Panc1 (cell line): Measurements from ENCODE around the gene JAM2. TPM values are rescaled to one million over a fixed set of nuclear protein-coding genes. Genes with fewer than 3 reads are reported as not detected.
A peak's percentile ranks its signal among the peaks of the same experiment; 100 is the strongest.

Source experiments
- ATAC-seq: fragments of 200-7000 bp; cut with Tn5 transposase; 2 replicates; pipeline ENCODE4 v1.9.1; 2020; ENCODE audit warnings: mild to moderate bottlenecking, moderate library complexity
- BruUV-seq: library from RNA; stranded (reverse); fragments of 400-500 nt; replicated peaks from 2 replicates; lab custom pipeline; 2021; lab: Mats Ljungman, UMichigan
- CTCF ChIA-PET: fragments of 300-600 bp; sonication (Branson Sonifier 250); formaldehyde crosslinking; loops from one replicate; lab custom pipeline; 2022; ENCODE audit warnings: antibody characterized with exemption; lab: Charles Lee
- POLR2A ChIA-PET: fragments of 300-600 bp; sonication (Branson Sonifier 250); formaldehyde crosslinking; loops from one replicate; lab custom pipeline; 2022; ENCODE audit warnings: antibody characterized with exemption; lab: Charles Lee
- DNase-seq: peaks from one replicate; pipeline ENCODE4 v3.0.0-alpha.2; 2010; ENCODE audit warnings: low read depth, low spot score
- H3K27ac ChIP-seq: 2 replicates; pipeline ENCODE4 v1.5.1; 2011; ENCODE audit warnings: mild to moderate bottlenecking, low read length, inconsistent platforms
- H3K27me3 ChIP-seq: fragments of 200-500 bp; sonication (Bioruptor generic); 2 replicates; pipeline ENCODE4 v1.6.0; 2014; ENCODE audit warnings: low read length, inconsistent platforms; ENCODE audit not compliant: control insufficient read depth, insufficient read depth
- H3K36me3 ChIP-seq: fragments of 200-500 bp; sonication (Bioruptor generic); 2 replicates; pipeline ENCODE4 v1.5.1; 2014; ENCODE audit warnings: inconsistent platforms, mild to moderate bottlenecking, low read length, moderate library complexity; ENCODE audit not compliant: control insufficient read depth, insufficient read depth
- H3K4me1 ChIP-seq: 2 replicates; pipeline ENCODE4 v1.5.1; 2011; ENCODE audit warnings: inconsistent platforms, mild to moderate bottlenecking, low read length, moderate library complexity; ENCODE audit not compliant: control insufficient read depth, insufficient read depth
- H3K4me3 ChIP-seq, 2 experiments: 2 replicates each; pipeline ENCODE4 v1.5.1; 2011 to 2012; ENCODE audit warnings: low read depth in 2 of 2, low read length in 2 of 2, mild to moderate bottlenecking in 2 of 2, inconsistent platforms in 1 of 2, moderate library complexity in 1 of 2
- H3K9me3 ChIP-seq: fragments of 200-500 bp; sonication (Bioruptor generic); 2 replicates; pipeline ENCODE4 v1.5.1; 2014; ENCODE audit warnings: low read depth, mild to moderate bottlenecking, inconsistent platforms, low read length, moderate library complexity; ENCODE audit not compliant: control insufficient read depth, insufficient read depth
- POLR2AphosphoS5 ChIP-seq: IDR thresholded peaks from 2 replicates; pipeline ENCODE4 v1.6.1; 2012; ENCODE audit warnings: mild to moderate bottlenecking, low read depth, low read length, moderate library complexity
- REST ChIP-seq, 2 experiments: IDR thresholded peaks; 2 replicates each; pipeline ENCODE4 v1.6.1; 2011 to 2012; ENCODE audit warnings: low read depth in 2 of 2, control low read depth in 1 of 2, low read length in 1 of 2, mild to moderate bottlenecking in 1 of 2, moderate library complexity in 1 of 2; ENCODE audit not compliant: insufficient read depth in 1 of 2
- SIN3A ChIP-seq: IDR thresholded peaks from 2 replicates; pipeline ENCODE4 v1.6.1; 2012; ENCODE audit warnings: low read depth, mild to moderate bottlenecking, low read length, moderate library complexity, borderline replicate concordance; ENCODE audit not compliant: insufficient read depth
- TCF7L2 ChIP-seq: IDR thresholded peaks from 2 replicates; pipeline ENCODE4 v1.6.1; 2011; ENCODE audit warnings: mild to moderate bottlenecking, low read depth, low read length, inconsistent platforms
- in situ Hi-C: cut with HindIII; loops from 2 replicates; pipeline ENCODE4 v1.10.0; 2016; ENCODE audit warnings: low sequenced_read_pairs, low pct_unique_long_range_greater_than_20kb
- intact Hi-C: fragments of 100-400 bp; cut with micrococcal nuclease; formaldehyde crosslinking; loops from one replicate; pipeline ENCODE4 v1.10.0; 2022; ENCODE audit not compliant: unreplicated experiment
- total RNA-seq: library from RNA; stranded (reverse); gene quantifications from one replicate; pipeline ENCODE4 v1.2.1, GENCODE V29; 2021; ENCODE audit not compliant: unreplicated experiment
- TF ChIP-seq, protein P1 (sequence below): fragments of 450-650 bp; IDR thresholded peaks from 2 replicates; pipeline ENCODE4 v1.5.1; 2017; ENCODE audit warnings: mild to moderate bottlenecking

JAM2 gene
- total RNA-seq, 1 experiment from 2014 or later, result 0.21 TPM

DNA sequence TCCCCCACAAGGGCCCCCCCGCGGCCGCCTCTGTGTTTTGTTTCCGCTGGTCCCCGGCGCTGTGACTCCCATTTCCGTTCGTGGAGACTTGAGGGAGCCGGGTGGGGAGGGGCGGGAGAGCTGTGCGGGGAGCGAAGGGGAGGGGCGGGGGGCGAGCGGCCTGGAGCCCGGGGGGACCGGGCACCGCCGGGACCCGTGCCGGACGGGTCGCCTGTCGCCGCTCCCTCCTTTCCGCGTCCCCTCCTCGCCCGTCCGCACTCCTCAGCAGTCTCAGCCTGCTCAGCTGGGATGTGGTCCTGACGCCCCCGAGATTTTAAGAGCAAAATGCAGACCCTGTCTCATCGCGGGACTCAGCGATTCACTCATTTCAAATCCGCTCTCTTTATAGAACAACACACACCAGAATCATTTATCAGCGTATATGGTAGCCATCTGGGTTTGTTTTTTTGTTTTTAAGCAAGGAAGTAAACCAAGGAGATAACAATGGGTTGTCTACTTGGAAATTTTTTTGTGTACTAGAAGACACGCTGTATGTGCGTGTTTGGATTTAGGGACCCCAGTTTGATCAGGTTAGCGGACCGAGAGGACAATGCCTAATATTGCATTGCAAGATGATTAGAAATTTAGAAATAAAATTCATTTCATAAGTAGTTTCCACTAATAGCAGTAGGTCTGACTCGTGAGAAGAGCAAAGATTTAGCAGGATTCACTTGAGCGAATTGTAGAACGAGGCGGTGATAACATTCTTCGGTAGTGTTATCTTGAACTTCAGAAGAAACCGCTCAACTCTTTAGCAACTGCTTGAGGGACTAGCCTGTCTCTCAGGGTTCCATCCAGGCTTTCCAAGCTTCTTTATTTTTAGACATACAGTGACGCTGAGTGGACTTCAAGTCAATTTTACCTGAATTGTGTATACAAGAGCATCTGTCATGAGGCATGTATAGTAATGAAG lies 96.9 kb downstream of the JAM2 start:
- in situ Hi-C loops (no loop called here), intact Hi-C loops (no loop called here)
- peak overlapping the region; percentile 63 to 89 for H3K4me3 ChIP-seq
- H3K9me3 ChIP-seq, result no peaks in the 10 kb centered on the region
- ATAC-seq, result peak; percentile 82
- BruUV-seq, result no TSS peak
- ChIA-PET CTCF (interaction anchor here (0.5 kb wide), 1 partner anchor 29 kb away, joined by 3 read pairs; no protein-coding TSS in a partner anchor), POLR2A (interaction anchor here (0.5 kb wide), 1 partner anchor 223 kb away, joined by 3 read pairs; no protein-coding TSS in a partner anchor)
- DNase-seq, result peak; percentile 8
- no peaks in the 10 kb centered on the region; the same call in 1 of the 2 replicates for H3K36me3 ChIP-seq
- TF ChIP-seq TCF7L2 (no peak), POLR2AphosphoS5 (no peak), SIN3A (no peak), REST (IDR thresholded peaks at IDR 0.05; ENCODE audit: insufficient read depth in 1 of 2, low read depth in 2 of 2, low read length in 1 of 2) (no peak)
- TF ChIP-seq, protein P1, sequence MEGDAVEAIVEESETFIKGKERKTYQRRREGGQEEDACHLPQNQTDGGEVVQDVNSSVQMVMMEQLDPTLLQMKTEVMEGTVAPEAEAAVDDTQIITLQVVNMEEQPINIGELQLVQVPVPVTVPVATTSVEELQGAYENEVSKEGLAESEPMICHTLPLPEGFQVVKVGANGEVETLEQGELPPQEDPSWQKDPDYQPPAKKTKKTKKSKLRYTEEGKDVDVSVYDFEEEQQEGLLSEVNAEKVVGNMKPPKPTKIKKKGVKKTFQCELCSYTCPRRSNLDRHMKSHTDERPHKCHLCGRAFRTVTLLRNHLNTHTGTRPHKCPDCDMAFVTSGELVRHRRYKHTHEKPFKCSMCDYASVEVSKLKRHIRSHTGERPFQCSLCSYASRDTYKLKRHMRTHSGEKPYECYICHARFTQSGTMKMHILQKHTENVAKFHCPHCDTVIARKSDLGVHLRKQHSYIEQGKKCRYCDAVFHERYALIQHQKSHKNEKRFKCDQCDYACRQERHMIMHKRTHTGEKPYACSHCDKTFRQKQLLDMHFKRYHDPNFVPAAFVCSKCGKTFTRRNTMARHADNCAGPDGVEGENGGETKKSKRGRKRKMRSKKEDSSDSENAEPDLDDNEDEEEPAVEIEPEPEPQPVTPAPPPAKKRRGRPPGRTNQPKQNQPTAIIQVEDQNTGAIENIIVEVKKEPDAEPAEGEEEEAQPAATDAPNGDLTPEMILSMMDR, result no peak
- H3K27ac ChIP-seq, result peak overlapping the region; percentile 98
- no peaks in the 10 kb centered on the region for H3K27me3 ChIP-seq
- peaks cover 9% of the 10 kb centered on the region; the same call in 1 of the 2 replicates for H3K4me1 ChIP-seq

- ATAC-seq (no peak), DNase-seq (no peak)
- intact Hi-C loops (no loop called here), in situ Hi-C loops (no loop called here)
- Histone ChIP-seq H3K27ac (no peak overlapping the region), H3K9me3 (no peaks in the 10 kb centered on the region), H3K4me1 (peaks cover 9% of the 10 kb centered on the region; the same call in 1 of the 2 replicates), H3K36me3 (no peaks in the 10 kb centered on the region; the same call in 1 of the 2 replicates), H3K4me3 (no peak overlapping the region), H3K27me3 (no peaks in the 10 kb centered on the region)
- ChIA-PET CTCF (no interaction called here), POLR2A (no interaction called here)
- TF ChIP-seq POLR2AphosphoS5 (no peak), TCF7L2 (no peak), SIN3A (no peak), REST (IDR thresholded peaks at IDR 0.05; ENCODE audit: insufficient read depth in 1 of 2, low read depth in 2 of 2, low read length in 1 of 2) (no peak)
- TF ChIP-seq, protein P1, result no peak
- BruUV-seq, result TSS peak; percentile 44
These were observed 98.4 kb downstream of the JAM2 start for GRCh38 chr21:25737421-25737820.
